RWPE2 (cell line): ENCODE measurements around the gene GCK.

ENCODE experiments used
- ATAC-seq: fragments of 200-7000 bp; cut with Tn5 transposase; 3 replicates; pipeline ENCODE4 v1.9.1; 2021; ENCODE audit warnings: low read depth
- DNase-seq: peaks from one replicate; pipeline ENCODE4 v3.0.0-alpha.2; 2020; ENCODE audit warnings: low spot score
- H3K27ac ChIP-seq: fragments of 450-650 bp; 2 replicates; pipeline ENCODE4 v1.5.1; 2017; ENCODE audit warnings: mild to moderate bottlenecking; ENCODE audit not compliant: poor library complexity, severe bottlenecking
- H3K27me3 ChIP-seq: fragments of 250-450 bp; sonication (Bioruptor Pico); 2 replicates; pipeline ENCODE4 v1.5.1; 2021; ENCODE audit warnings: mild to moderate bottlenecking, moderate library complexity; ENCODE audit not compliant: insufficient read depth, poor library complexity, severe bottlenecking
- H3K36me3 ChIP-seq: fragments of 250-450 bp; sonication (Bioruptor Pico); 2 replicates; pipeline ENCODE4 v1.5.1; 2020; ENCODE audit warnings: low read depth, mild to moderate bottlenecking, moderate library complexity
- H3K4me1 ChIP-seq: fragments of 250-450 bp; sonication (Bioruptor Pico); 2 replicates; pipeline ENCODE4 v1.5.1; 2021; ENCODE audit warnings: mild to moderate bottlenecking, moderate library complexity; ENCODE audit not compliant: insufficient read depth, poor library complexity, severe bottlenecking
- H3K4me3 ChIP-seq: fragments of 250-450 bp; sonication (Bioruptor Pico); 2 replicates; pipeline ENCODE4 v1.5.1; 2021; ENCODE audit warnings: mild to moderate bottlenecking, moderate library complexity; ENCODE audit not compliant: severe bottlenecking
- H3K9me3 ChIP-seq: fragments of 250-450 bp; sonication (Bioruptor Pico); 2 replicates; pipeline ENCODE4 v1.5.1; 2021; ENCODE audit warnings: mild to moderate bottlenecking, moderate library complexity; ENCODE audit not compliant: severe bottlenecking
- CTCF ChIP-seq: fragments of 450-650 bp; IDR thresholded peaks from one replicate; pipeline ENCODE4 v1.5.1; 2017; ENCODE audit warnings: mild to moderate bottlenecking, moderate library complexity; ENCODE audit not compliant: poor library complexity, severe bottlenecking

The GCK gene

GRCh38 chr7:44155191-44156185 lies 33.8 kb downstream of the GCK start:
- no peak for TF ChIP-seq CTCF
- DNase-seq (no peak), ATAC-seq (no peak)
- Histone ChIP-seq H3K36me3 (no peaks in the 10 kb centered on the region), H3K4me1 (no peaks in the 10 kb centered on the region), H3K27ac (no peak overlapping the region), H3K9me3 (no peaks in the 10 kb centered on the region), H3K4me3 (no peak overlapping the region), H3K27me3 (no peaks in the 10 kb centered on the region)

DNA sequence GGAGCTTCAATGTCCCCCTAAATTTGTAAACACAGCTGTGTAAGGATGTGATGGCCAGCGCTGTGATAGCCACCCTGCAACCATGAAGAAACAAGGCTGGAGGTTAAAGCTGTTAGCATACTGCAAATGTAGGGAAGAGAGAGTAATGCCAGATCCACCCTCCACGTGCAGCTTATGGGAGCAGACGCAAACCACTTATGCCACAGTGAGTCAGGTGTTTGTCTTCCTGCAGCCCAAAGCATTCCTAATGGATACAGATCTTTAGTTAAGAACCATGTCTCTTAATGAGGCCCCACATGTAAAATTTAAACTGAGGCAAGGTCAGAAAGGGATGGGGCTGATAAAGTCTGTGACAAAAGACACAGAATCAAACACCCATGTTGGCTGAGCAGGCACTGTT lies 34.5 kb downstream of the GCK start:
- H3K4me3 ChIP-seq = no peak overlapping the region
- no peaks in the 10 kb centered on the region for H3K4me1 ChIP-seq
- DNase-seq = no peak
- no peaks in the 10 kb centered on the region for H3K9me3 ChIP-seq
- no peaks in the 10 kb centered on the region for H3K36me3 ChIP-seq
- no peak for TF ChIP-seq CTCF
- H3K27ac ChIP-seq = no peak overlapping the region
- no peaks in the 10 kb centered on the region for H3K27me3 ChIP-seq
- ATAC-seq = no peak

DNA sequence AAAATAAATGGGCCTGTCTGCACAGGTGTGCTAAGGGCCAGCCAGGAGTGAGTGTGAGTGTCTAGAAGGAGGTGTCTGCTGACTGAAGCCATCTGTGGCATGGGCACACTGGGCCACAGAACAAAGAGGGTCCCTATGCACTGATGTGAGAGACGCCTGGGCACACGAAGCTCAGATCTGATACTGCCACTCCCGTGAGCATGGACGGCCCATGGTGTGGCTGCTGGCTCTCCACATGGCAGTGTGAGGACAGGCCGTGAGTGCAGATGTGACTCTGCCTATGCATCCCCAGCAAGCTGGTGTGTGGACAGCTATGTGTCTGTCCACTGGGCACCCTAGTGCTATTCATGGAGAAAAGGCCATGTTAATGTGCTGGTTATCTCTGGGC lies 35.3 kb downstream of the GCK start:
- Histone ChIP-seq H3K27me3 (no peaks in the 10 kb centered on the region), H3K4me3 (no peak overlapping the region), H3K4me1 (no peaks in the 10 kb centered on the region), H3K36me3 (no peaks in the 10 kb centered on the region), H3K9me3 (no peaks in the 10 kb centered on the region), H3K27ac (no peak overlapping the region)
- DNase-seq (no peak), ATAC-seq (no peak)
- no peak for TF ChIP-seq CTCF

DNA sequence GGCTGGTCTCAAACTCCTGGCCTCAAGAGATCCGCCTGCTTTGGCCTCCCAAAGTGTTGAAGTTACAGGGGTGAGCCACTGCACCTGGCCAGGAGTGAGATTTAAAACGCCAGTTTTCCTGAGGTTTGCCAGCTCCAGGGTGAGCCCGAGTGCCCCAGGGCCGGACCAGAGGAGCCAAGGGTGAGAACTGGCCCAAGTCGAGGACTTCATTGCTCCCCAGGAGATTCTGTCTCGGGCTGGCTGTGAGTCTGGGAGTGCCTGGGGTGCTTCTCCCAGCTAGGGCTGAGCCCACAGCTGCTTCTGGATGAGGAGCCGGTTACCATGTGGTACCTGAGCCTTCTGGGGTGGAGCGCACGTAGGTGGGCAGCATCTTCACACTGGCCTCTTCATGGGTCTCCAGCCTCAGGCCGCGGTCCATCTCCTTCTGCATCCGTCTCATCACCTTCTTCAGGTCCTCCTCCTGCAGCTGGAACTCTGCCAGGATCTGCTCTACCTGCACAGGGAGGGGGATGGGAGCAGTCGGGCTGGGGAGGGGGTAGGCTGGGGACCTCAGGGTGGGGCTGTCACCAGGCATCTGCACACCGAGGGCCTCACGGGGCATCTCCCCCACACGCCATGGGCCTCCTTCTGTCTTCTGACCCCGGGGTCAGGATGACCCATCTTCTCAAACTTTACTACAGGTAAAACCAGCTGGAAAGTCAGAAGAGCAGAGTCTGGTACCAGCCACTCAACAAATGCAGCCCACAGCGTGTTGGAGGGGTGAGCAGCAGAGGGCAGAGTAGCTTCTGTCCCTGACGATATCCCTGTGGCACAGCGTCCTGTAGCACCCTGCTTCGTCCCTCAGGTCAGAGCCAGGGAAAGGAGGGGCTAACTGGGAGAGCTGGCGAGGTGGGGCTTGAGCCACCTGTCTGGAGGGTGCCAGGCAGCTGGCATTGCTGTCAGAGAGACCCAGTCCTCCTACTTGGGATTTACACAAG lies 36.0 kb downstream of the GCK start:
- ATAC-seq (no peak), DNase-seq (no peak)
- H3K36me3 ChIP-seq = no peaks in the 10 kb centered on the region

More for the DNA sequence above, 36.0 kb downstream of the GCK start:
- TF ChIP-seq CTCF = no peak
- H3K9me3 ChIP-seq = no peaks in the 10 kb centered on the region
- H3K4me3 ChIP-seq = no peak overlapping the region
- H3K27me3 ChIP-seq = no peaks in the 10 kb centered on the region
- no peak overlapping the region for H3K27ac ChIP-seq
- H3K4me1 ChIP-seq = no peaks in the 10 kb centered on the region
